ENCODE measurements around the gene CYP11A1.
A peak's percentile ranks its signal among the peaks of the same experiment; 100 is the strongest.

GRCh38 chr15:74400915-74401757 lies 33.7 kb upstream of the CYP11A1 start:
- TF ChIP-seq STAT3 (IDR thresholded peaks at IDR 0.05; ENCODE audit: low read depth, low read length) (no peak), EP300 (IDR thresholded peaks at IDR 0.05; ENCODE audit: borderline replicate concordance in 1 of 2, control insufficient read depth in 1 of 2, low read depth in 2 of 2, low read length in 2 of 2) (peak; percentile 56 to 82; a peak in 3 of 4 replicates)
